GM19438 (cell line): Measurements from ENCODE around the gene RELL2.

Experiments used
- ATAC-seq: cut with Tn5 transposase; IDR thresholded peaks from one replicate; pipeline ENCODE4 v1.9.1; 2021; ENCODE audit warnings: low read depth; ENCODE audit not compliant: unreplicated experiment

The RELL2 gene

GRCh38 chr5:141618804-141619554 lies 17.8 kb upstream of the RELL2 start, which contains the start of gene DIAPH1:
Gene DIAPH1 (minus strand): TSS chr5:141619000. CDS start chr5:141618914, 86 bp downstream.
- ATAC-seq = peak; percentile 71

- peak; percentile 47 for ATAC-seq
Measured at GRCh38 chr5:141623186-141623585, 13.6 kb upstream of the RELL2 start.

DNA sequence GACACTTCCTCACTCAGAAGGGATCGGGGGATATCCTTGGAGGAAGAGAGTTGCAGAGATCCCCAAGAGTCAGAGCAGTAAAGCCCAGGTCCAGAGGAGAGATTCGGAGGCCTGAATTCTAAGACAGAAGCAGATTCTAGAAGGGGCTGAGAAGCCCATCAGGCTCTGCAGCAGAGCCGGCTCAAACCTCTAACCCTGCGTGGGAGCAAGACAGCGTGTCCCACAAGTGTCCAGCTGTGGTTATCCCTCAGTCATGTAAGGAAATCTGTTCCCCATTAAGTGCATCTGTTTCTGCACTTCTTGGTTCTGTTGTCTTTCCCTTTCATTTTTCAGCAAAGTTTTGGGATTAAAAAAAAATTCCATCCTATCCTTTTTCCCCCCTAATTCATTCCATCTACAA lies 13.2 kb upstream of the RELL2 start:
- no peak for ATAC-seq

DNA sequence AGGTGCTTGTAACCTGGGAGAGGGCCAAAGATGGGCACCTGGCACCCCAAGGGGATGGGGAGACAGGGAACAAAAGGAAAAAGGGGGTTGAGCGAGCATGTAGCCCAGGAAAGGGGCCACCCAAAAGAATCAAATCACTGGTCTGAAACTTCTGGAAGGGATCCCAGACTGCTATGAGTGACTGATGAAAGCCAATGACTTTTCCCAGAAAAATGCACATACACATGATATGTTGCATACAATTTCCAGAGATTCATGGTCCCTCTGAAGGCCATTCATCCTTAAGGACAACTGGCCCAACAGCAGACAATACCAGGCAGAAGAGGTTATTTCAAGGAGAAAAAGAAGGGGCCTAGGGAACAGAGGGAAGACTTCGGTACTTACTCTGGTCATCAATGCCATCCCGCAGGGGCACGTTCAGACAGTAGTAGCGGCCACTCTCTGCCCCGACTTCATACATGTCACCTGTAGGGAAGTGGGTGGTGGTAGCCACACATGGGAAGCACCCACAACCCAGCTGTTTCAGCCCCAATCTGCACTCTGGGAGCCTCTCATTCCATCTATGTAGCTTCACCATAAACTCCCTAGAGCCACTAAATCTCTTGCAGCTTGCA lies 8.5 kb upstream of the RELL2 start:
- no peak for ATAC-seq

DNA sequence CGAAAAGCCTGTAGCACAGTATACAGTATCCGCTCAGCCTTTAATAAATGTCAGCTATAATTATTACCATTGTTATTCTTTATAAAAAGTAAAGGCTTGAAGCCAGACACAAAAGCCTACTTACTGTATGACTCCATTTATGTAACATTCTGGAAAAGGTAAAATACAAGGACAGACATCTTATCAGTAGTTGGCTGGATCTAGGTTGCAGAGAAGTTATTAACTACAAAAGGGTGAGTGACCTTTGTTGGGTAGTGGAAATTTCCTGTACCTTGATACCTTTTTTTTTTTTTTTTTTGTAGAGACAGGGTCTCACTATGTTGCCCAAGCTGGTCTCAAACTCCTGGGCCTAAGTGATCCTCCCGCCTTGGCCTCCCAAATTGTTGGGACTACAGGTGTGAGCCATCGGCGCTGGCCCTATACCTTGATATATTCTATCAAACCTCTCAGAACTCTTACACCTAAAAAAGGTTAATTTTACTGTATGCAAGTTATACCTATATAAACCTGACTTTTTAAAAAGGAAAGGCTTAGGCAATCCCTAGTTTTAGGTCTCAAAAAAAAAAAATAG lies 6.1 kb upstream of the RELL2 start:
- no peak for ATAC-seq

- ATAC-seq = no peak
Measured at GRCh38 chr5:141632650-141633049, 4.1 kb upstream of the RELL2 start.

DNA sequence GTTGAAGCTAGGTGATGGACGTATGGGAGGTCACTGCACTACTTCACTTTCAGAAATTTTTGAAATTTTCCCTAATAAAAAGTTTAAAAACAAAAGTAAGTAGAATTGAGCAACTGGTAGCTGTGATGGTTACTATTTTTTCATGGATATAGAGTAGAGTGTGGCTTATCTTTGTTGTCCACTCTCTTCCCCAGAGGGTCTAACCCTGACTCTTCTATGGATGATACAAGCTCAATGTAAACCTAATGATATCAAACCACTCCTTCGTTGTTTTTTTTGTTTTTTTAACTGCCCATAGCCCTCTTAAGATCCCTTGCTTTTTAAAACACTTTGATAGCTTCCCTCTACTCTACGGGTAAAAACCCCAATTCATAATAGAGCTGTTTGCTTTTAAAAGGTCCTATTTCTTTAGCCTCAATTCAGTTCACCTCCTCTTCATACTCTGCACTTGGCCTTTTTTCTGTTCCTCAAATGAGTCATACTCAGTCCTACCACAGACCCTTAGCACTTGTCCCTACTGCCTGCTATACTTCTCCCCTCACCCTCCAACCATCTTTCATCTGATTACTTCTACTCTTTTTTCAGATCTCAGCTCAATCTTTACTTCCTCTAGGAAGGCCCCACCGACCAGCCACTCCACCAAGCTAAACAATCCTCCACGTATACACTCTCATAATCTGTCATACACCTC lies 2.8 kb upstream of the RELL2 start:
- peak; percentile 47 for ATAC-seq

GRCh38 chr5:141634720-141635119 lies 2.1 kb upstream of the RELL2 start:
- ATAC-seq = no peak

GRCh38 chr5:141635646-141636045 lies 1.2 kb upstream of the RELL2 start:
- ATAC-seq = no peak

- no peak for ATAC-seq
Measured at GRCh38 chr5:141636106-141636412, 738 bp upstream of the RELL2 start.

DNA sequence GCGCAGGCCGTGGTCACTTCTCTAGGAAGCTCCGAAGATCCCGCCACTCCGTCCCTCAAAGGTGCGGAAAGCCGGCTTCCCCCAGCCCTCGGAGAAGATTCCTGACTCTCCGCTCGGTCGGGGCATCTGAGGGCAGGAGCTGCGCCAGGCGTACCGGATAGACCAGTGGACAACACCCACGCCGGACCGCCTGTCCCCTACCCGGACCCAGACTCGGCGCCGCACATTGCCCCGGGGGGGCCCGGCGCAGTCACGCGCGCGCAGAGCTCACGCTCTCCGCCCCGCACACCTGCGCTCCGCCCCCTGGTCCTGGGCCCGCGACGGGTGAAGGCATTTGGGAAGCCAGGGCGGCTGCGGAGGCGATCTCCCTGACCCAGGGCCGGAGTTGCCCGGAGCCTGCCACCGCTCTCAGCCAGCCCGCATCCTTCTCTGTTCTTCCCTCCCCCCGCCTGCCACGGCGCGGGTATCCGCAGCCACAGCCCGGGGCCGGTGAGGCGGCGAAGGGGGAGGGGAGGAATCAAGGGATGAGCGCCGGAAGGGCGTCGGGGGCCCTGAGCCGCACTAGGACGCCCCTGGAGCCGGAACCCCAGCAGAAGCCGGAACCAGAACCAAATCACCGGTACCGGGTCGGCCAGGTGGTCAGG lies 448 bp downstream of the RELL2 start:
- peak; percentile 27 for ATAC-seq

- peak; percentile 32 for ATAC-seq
Measured at GRCh38 chr5:141637767-141638419, 1.1 kb downstream of the RELL2 start.

GRCh38 chr5:141638771-141639170 lies 2.0 kb downstream of the RELL2 start:
- ATAC-seq = no peak

GRCh38 chr5:141639357-141640050 lies 2.7 kb downstream of the RELL2 start:
- ATAC-seq = no peak

- no peak for ATAC-seq
Measured at GRCh38 chr5:141640051-141640415, 3.2 kb downstream of the RELL2 start.

DNA sequence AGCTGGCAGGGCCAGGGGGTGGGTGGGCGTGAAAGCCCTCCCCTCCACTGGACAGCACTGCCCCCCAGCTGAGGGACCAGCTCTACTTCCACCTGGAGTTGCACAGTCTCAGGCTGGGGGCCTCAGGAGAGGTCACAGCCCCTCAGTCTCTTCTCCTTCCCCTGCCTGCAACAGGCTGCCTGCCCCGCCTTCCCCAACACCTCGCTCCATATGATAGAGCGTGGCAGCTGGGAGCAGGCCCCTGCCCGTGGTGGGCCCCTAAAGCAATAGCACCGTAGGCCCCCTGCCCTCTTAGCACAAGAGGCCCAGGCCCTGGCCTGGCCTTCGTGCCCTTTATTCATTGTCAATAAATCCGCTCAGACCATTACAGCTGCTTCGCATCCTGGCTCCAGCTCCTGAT lies 3.9 kb downstream of the RELL2 start:
- no peak for ATAC-seq

GRCh38 chr5:141641634-141642267 lies 5.0 kb downstream of the RELL2 start:
- no peak for ATAC-seq

DNA sequence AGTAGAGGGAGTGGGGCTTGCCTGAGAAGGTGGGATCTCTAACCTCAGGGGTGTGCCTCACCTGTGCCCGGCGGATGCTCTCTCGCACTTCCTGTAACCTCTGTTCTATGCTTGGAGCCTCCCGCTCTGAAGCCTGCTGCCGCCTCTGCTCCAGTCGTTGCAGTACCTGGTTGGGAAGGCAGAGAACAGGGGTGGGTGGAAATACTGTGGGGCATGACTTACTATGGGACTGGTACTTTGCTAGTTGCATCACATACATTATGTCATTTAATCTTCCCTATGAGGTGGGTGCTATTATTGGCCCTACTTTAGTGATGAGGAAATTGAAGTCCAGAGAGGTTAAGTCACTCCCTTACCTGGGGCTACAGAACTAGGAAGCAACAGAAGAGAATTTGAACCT lies 9.2 kb downstream of the RELL2 start:
- ATAC-seq = no peak

- ATAC-seq = no peak
Measured at GRCh38 chr5:141647242-141647641, 10.4 kb downstream of the RELL2 start.

GRCh38 chr5:141647851-141648250 lies 11.1 kb downstream of the RELL2 start:
- ATAC-seq = no peak
